ENCODE data around the gene CYBRD1. TPM values are rescaled to one million over a fixed set of nuclear protein-coding genes. Genes with fewer than 3 reads are reported as not detected.

The CYBRD1 gene
- total RNA-seq, 2 donors from 2014 or later: 357 to 453 TPM

GRCh38 chr2:171509945-171510731, 12.1 kb upstream of the CYBRD1 start:
- H3K9me3 ChIP-seq: no peaks in the 10 kb centered on the region
- H3K4me1 ChIP-seq (ENCODE audit: control insufficient read depth in 1 of 2, low read depth in 2 of 2): no peaks in the 10 kb centered on the region
- ATAC-seq (ENCODE audit: insufficient number of reproducible peaks, low FRiP score, low read depth): no peak
- no peaks in the 10 kb centered on the region for H3K36me3 ChIP-seq
- H3K4me3 ChIP-seq: no peak overlapping the region
- H3K27ac ChIP-seq: no peak overlapping the region
- no peak for DNase-seq (ENCODE audit: low spot score)
- H3K27me3 ChIP-seq (replicated peaks; ENCODE audit: insufficient read depth): no peaks in the 10 kb centered on the region
- no peak for TF ChIP-seq CTCF (IDR thresholded peaks at IDR 0.05)

- no peak for ATAC-seq (ENCODE audit: insufficient number of reproducible peaks, low FRiP score, low read depth)
- no peak for TF ChIP-seq CTCF (IDR thresholded peaks at IDR 0.05)
- no peaks in the 10 kb centered on the region for H3K9me3 ChIP-seq
- no peaks in the 10 kb centered on the region for H3K4me1 ChIP-seq (ENCODE audit: control insufficient read depth in 1 of 2, low read depth in 2 of 2)
- no peak overlapping the region for H3K27ac ChIP-seq
- no peak for DNase-seq (ENCODE audit: low spot score)
- no peaks in the 10 kb centered on the region for H3K27me3 ChIP-seq (replicated peaks; ENCODE audit: insufficient read depth)
- no peaks in the 10 kb centered on the region for H3K36me3 ChIP-seq
- no peak overlapping the region for H3K4me3 ChIP-seq
These were observed 10.3 kb upstream of the CYBRD1 start for GRCh38 chr2:171512014-171512413.

GRCh38 chr2:171512683-171513195, 9.5 kb upstream of the CYBRD1 start:
- H3K27ac ChIP-seq: no peak overlapping the region
- no peaks in the 10 kb centered on the region for H3K36me3 ChIP-seq
- H3K4me3 ChIP-seq: no peak overlapping the region
- no peak for TF ChIP-seq CTCF (IDR thresholded peaks at IDR 0.05)
- DNase-seq (ENCODE audit: low spot score) (no peak), ATAC-seq (ENCODE audit: insufficient number of reproducible peaks, low FRiP score, low read depth) (no peak)
- H3K27me3 ChIP-seq (replicated peaks; ENCODE audit: insufficient read depth): no peaks in the 10 kb centered on the region
- no peaks in the 10 kb centered on the region for H3K4me1 ChIP-seq (ENCODE audit: control insufficient read depth in 1 of 2, low read depth in 2 of 2)
- H3K9me3 ChIP-seq: no peaks in the 10 kb centered on the region

- H3K4me3 ChIP-seq: no peak overlapping the region
- no peaks in the 10 kb centered on the region for H3K27me3 ChIP-seq (replicated peaks; ENCODE audit: insufficient read depth)
- ATAC-seq (ENCODE audit: insufficient number of reproducible peaks, low FRiP score, low read depth): no peak
- no peaks in the 10 kb centered on the region for H3K4me1 ChIP-seq (ENCODE audit: control insufficient read depth in 1 of 2, low read depth in 2 of 2)
- no peak overlapping the region for H3K27ac ChIP-seq
- no peaks in the 10 kb centered on the region for H3K36me3 ChIP-seq
- TF ChIP-seq CTCF (IDR thresholded peaks at IDR 0.05): no peak
- no peak for DNase-seq (ENCODE audit: low spot score)
- no peaks in the 10 kb centered on the region for H3K9me3 ChIP-seq
These were observed 8.5 kb upstream of the CYBRD1 start for GRCh38 chr2:171513719-171514160.

- ATAC-seq (ENCODE audit: insufficient number of reproducible peaks, low FRiP score, low read depth) (no peak), DNase-seq (ENCODE audit: low spot score) (no peak)
- no peak overlapping the region for H3K4me3 ChIP-seq
- no peaks in the 10 kb centered on the region for H3K4me1 ChIP-seq (ENCODE audit: control insufficient read depth in 1 of 2, low read depth in 2 of 2)
- no peak for TF ChIP-seq CTCF (IDR thresholded peaks at IDR 0.05)
- H3K36me3 ChIP-seq: no peaks in the 10 kb centered on the region
- no peaks in the 10 kb centered on the region for H3K9me3 ChIP-seq
- no peak overlapping the region for H3K27ac ChIP-seq
- no peaks in the 10 kb centered on the region for H3K27me3 ChIP-seq (replicated peaks; ENCODE audit: insufficient read depth)
These were observed 7.2 kb upstream of the CYBRD1 start for GRCh38 chr2:171514908-171515582.
